Measurements from ENCODE around the gene IRF7. TPM values are rescaled to one million over a fixed set of nuclear protein-coding genes. Genes with fewer than 3 reads are reported as not detected.

Gene IRF7
- total RNA-seq, 1 donor from 2014 or later: 29.1 TPM

DNA sequence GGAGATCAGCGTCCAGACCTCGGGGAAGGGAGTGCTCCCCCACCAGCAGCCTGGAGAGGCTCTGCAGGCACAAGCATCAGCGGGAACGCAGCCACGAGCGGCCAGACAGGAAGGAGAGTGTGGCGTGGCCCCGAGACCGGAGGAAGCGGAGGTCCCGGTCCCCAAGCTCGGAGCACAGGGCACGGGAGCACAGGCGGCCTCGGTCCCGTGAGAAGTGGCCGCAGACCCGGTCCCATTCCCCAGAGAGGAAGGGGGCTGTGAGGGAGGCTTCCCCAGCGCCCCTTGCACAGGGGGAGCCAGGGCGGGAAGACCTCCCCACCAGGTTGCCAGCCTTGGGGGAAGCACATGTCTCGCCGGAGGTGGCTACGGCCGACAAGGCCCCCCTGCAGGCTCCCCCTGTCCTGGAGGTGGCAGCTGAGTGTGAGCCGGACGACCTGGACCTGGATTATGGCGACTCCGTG, 6.9 kb downstream of the IRF7 start:
- DNase-seq (ENCODE audit: low spot score): no peak

DNA sequence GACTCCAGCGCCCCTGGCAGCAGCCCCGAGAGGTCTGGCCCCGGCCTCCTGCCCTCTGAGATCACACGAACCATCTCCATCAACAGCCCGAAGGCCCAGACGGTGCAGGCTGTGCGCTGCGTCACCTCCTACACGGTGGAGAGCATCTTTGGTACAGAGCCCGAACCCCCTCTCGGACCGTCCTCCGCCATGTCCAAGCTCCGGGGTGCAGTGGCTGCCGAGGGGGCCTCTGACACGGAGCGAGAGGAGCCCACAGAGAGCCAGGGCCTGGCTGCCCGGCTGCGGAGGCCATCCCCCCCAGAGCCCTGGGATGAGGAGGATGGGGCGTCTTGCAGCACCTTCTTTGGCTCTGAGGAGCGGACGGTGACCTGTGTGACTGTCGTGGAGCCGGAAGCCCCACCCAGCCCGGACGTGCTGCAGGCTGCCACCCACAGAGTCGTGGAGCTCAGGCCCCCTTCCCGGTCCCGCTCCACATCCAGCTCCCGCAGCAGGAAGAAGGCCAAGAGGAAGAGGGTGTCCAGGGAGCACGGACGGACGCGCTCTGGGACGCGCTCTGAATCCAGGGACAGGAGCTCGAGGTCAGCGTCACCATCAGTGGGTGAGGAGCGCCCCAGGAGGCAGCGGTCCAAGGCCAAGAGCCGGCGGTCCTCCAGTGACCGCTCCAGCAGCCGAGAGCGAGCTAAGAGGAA, 7.6 kb downstream of the IRF7 start:
- DNase-seq (ENCODE audit: low spot score): no peak

DNA sequence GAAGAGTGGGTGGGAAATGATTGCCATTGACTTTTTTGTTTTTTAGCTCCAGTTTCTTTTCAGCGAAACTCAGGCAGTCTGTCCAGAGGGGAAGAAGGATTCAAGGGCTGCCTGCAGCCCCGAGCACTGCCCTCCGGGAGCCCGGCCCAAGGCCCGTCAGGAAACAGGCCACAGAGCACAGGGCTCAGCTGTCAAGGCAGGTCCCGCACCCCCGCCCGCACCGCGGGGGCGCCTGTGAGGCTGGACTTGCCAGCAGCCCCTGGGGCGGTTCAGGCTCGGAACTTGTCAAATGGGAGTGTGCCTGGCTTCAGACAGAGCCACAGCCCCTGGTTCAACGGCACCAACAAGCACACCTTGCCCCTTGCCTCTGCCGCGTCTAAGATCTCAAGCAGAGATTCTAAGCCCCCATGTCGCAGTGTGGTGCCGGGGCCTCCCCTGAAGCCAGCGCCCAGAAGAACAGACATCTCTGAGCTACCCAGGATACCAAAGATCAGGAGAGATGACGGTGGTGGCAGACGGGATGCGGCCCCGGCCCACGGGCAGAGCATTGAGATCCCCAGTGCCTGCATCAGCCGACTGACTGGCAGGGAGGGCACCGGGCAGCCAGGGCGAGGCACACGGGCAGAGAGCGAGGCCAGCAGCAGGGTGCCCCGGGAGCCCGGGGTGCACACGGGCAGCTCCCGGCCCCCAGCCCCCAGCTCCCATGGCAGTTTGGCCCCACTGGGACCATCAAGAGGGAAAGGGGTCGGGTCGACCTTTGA, 8.6 kb downstream of the IRF7 start:
- DNase-seq (ENCODE audit: low spot score): no peak

DNA sequence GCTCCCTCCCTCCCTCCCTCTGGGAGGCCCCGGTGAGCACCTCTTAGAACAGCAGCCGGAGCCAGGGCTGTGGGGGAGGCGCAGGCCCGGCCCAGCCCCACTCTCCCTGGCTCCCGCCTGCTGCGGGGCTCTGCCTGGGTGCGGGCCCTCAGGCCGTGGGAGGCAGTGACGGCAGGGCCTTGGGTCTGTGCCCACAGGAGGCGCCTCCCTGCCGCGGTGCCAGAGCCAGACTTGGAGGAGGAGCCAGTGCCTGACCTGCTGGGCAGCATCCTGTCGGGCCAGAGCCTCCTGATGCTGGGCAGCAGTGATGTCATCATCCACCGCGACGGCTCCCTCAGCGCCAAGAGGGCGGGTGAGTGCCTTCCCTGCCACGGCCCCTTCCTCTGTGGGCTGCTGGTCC, 9.5 kb downstream of the IRF7 start:
- no peak for DNase-seq (ENCODE audit: low spot score)

DNA sequence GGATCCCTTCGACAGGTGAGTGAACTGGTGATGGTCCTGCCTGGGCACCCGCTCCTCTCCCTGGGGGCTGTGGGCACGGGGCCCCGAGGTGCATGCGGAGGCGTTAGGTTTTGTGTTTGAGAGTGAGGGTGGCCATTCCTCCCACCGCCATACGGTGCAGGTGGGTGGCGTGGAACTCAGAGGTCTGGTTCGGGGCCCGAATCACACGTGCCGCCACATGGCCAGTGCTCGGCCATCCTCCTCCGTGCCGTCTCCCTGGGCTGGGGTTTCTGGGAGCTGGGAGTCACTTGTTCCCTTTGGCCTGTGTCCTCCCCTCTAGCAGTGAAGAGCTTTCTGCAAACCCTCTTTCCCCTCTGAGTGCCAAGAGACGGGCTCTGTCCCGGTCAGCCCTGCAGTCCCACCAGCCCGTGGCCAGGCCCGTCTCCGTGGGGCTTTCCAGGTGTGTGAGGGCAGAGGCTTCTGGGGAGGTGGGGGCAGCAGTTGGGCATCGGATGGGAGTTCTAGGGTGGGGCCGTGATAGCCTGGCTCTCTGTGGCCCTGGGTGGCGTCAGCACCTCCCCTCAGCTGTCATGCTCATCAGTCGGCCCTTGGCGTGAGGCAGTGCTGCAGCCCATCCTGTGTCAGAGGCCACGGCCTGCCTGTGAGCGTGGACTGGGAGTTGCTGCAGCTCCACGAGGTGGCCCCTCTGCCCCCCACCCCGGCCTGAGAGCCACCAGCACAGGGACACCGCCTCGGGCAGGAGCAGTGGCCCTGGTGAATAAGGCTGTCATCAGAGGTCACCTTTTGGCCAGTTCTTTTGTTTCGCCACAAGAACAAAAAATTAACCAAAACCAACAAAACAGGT, 10.2 kb downstream of the IRF7 start:
- no peak for DNase-seq (ENCODE audit: low spot score)

DNA sequence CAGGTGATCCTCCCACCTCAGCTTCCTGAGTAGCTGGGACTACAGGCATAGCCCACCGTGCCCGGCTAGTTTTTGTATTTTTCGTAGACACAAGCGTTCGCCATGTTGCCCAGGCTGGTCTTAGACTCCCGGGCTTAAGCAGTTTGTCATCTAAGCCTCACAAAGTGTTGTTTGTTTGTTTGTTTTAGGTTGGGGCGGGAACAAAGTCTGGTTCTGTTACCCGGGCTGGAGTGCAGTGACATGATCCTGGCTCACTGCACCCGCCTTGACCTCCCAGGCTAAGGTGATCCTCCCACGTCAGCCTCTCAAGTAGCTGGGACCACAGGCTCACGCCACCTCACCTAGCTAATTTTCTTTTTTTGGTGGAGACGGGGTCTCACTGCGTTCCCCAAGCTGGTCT, 12.6 kb downstream of the IRF7 start:
- no peak for DNase-seq (ENCODE audit: low spot score)

DNA sequence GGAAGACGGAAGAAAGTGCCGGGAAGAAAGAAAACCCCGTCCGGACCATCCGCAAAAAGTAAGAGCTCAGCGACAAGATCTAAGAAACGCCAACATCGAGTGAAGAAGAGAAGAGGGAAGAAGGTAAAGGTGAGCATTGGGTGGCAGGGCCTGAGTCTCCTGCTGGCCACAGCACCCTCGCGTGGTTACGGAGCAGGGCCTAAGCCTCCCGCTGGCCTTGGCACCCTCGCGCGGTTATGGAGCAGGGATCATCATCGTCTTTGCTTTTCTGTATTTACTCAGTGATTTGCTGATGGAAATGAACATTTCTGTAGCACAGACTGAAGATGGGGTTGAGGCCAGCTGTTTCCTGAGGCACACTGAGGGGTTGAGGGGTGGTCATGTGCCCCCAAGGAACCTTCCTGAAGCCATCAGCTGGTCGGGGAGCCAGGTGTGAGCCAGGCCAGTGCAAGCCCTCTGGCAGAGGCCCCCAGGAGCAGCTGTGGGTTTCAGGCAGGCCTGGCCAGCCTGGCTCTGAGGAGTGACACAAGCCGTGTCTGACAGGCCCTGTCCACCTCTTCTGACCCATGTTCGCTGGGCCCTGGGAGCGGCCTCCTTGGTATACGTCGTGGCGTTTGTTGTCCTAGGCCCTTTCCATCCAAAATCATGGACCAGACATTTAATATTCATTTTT, 14.0 kb downstream of the IRF7 start:
- no peak for DNase-seq (ENCODE audit: low spot score)

DNA sequence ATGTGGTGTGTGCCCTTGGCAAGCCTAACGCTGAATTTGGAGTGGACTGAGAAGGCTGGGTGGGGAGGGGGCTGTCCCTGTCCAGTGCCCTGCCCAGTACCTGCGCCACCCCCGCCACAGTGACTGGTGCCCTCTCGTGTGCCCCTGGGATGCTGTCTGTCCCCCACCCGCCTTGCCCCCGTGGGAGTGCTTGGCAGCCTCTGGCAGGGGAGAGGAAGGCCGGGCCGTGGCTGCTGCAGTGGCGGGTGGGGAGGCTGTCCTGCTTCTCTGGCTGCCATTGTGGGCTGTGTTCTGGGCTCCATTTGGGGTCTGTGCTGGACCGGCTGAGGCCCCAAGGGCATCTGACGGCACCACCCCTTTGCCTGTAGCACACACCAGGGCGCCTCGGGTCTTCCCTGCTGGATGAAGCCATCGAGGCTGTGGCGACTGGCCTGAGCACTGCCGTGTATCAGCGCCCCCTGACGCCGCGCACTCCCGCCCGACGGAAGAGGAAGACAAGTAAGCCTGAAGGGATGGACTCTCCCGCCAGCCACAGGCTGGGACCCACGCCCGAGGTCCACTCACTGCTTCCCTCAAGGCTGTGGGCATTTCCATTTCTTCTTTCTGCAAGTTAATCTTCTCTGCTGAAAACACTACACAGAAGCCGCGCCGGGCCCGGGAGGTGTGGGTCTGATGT, 17.6 kb downstream of the IRF7 start:
- DNase-seq (ENCODE audit: low spot score): no peak

DNA sequence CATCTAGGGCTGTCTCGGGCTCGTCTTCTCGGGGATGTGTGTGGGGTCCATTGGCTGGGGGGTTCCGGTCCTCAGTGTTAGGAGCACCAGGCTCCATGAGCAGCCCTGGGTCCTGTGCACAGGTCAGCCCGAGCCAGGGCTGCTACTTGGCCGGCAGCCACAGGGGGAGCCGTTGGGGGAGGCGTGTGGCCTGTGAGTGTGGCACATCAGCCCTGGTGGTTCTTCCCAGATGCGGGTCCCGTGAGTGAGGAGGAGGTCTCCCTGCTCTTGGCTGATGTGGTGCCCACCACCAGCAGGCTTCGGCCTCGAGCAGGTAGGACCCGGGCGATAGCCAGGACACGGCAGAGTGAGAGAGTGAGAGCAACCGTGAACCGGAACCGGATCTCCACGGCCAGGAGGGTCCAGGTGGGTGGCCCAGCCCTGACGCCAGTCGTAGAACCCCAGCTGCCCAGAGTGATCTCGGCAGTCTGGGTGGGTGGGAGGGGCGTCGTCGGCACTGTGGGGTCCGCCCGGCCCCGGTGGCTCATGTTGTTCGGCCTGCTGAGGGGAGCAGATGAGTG, 18.5 kb downstream of the IRF7 start:
- DNase-seq (ENCODE audit: low spot score): no peak

DNA sequence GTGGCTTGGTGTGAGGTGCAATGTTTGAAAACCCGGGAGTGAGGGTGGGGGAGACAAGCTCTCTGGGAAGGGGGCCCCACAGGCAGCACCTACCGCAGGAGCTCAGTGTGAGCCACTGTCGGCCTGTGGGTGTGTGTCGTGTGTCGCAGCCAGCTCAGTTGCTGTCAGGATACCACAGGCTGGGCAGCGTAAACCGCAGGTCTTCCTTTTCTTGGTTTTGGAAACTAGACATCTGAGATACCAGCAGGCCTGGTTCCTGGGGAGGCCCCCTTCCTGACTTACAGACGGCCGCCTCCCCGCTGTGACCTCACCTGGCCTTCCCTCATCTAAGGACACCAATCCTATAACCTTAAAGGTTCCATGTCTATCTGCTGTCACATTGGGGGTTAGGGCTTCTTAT, 19.4 kb downstream of the IRF7 start:
- no peak for DNase-seq (ENCODE audit: low spot score)

DNA sequence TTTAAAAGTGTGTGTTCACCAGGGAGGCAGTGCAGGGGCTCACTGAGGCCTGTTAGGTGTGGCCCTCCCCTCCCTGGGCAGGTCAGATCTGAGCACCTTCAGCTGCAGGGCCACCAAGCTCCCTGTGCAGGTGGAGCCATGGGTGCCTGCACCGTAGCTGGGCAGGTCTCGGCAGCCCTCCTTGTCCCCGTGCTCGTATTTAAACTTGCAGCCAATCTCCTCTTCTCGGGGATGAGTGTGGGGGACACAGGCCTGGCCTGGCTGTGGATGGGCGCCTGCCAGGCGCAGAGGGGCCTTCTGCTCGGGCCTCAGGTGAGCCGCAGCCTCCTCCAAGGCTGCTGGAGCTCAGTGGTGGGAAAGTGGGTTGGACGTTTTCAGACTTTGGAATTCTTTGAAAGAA, 20.4 kb downstream of the IRF7 start:
- no peak for DNase-seq (ENCODE audit: low spot score)

DNA sequence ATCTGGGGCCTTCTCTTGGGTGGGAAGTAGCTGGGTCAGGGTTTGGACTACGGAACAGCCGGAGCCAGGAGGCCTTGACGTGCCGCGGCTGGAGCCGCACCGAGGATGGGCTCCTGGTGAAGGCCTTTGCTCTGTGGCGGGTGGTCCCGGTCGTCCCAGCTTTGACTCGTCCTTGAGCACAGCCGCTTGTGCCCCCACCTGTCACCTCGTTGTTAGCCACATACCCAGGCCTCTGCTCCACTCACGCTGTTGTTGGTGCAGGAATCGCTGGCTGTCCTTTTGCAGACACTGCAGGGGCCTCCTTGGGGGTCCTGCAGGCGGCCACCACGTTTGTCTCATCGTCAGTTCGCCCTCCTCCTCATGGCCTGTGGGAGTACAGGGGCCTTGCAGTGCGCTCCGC, 22.4 kb downstream of the IRF7 start:
- no peak for DNase-seq (ENCODE audit: low spot score)

DNA sequence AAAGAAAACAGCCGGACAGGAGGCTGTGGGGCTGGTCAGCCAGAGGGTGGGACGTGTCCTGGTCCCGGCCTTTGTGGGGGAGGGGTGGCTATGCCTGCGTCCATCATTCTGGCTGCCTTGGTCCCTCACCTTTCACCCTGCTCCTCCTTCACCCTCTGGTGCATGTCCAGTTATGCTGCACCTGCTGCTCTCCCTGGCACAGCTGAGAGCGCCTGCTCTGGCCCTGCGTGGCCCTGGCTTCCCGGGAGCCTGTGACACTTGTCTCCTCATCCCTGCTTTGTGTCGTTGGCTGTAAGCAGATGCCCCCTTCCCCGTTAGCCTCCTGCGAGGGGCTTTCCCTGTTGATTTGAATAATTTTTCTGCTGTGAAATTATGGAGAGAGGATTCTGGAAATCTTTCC, 22.8 kb downstream of the IRF7 start:
- no peak for DNase-seq (ENCODE audit: low spot score)

DNA sequence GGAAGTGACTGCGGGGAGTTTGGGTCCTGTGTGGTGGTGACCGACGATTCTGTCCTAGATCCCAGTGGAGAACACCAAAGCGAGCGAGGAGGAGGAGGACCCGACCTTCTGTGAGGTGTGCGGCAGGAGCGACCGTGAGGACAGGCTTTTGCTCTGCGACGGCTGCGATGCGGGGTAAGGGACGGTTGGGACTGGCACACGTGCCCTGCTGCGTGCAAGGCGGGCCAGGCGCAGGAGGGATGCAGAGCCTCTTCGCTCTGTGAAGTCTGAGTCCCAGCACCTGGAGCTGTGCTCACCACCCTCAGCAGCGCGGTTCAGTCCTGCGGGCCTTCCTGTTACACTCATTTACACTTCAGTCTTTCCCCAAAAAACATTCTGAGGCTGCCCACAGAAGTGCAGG, 23.2 kb downstream of the IRF7 start:
- DNase-seq (ENCODE audit: low spot score): no peak

DNA sequence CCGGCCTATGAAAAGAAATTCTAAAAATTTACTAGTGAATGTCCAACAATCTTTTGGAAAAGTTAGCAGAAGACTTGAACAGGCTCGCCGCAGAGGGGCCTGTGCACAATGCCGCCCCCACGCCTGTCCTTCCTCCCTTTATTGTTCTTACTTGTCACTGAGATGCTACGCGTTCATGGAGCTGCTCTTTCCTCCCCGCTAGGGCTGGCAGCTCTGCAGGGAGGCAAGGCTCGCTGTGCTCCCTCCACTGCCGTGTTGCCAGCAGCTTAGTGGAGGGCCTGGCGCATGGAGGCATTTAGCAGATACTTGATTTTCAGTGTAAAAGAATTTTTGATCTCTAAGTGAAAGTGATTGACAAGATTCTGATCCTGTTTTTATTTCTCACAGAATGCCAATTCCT, 24.8 kb downstream of the IRF7 start:
- no peak for DNase-seq (ENCODE audit: low spot score)

DNA sequence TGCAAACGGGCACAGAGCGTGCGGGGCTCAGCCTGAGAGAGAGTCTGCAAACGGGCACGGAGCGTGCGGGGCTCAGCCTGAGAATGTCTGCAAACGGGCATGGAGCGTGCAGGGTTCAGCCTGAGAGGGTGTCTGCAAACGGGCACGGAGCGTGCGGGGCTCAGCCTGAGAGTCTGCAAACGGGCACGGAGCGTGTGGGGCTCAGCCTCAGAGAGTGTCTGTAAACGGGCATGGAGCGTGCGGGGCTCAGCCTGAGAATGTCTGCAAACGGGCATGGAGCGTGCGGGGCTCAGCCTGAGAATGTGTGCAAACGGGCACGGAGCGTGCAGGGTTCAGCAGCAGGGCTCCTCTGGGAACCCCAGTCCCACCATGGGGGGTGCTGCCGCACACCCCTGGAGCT, 26.0 kb downstream of the IRF7 start:
- DNase-seq (ENCODE audit: low spot score): no peak

DNA sequence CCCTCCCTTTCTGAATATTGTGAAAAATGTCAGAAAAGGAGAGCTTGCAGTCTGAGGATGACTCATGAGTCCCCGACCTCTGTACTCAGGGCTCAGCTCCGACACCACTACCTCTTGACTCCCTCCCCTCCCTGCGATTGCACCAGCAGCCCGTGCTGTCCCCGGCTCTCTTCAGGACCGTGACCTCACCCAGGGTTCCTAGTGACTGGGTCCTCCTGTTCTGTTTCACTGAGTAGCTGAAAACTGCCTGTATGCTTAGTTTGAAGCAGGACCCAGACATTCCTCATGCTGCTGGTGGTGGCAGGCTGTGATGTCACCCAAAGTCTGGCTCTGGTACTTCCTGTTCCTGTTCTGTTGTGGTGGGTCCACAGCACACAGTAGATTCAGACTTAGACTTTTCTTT, 27.8 kb downstream of the IRF7 start:
- DNase-seq (ENCODE audit: low spot score): no peak

DNA sequence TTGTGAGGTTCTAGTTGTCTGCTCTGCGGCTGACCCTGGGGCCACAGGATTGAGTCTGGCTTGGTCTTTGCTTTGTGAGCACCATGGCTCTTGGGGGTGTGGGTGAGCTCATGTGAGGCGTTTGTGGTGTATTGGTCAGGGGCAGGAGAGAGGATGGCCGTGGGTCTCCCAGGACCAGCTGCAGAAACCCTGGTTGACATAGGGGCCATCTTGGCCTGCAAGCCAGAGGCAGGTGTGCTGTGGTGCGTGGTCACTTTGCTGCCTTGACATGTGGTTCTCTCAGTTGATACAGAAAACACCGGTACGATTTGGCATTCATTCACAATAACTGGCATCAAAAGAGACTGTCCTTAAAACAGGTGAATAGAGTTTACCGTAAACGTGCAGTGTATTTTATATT, 28.2 kb downstream of the IRF7 start:
- no peak for DNase-seq (ENCODE audit: low spot score)

DNA sequence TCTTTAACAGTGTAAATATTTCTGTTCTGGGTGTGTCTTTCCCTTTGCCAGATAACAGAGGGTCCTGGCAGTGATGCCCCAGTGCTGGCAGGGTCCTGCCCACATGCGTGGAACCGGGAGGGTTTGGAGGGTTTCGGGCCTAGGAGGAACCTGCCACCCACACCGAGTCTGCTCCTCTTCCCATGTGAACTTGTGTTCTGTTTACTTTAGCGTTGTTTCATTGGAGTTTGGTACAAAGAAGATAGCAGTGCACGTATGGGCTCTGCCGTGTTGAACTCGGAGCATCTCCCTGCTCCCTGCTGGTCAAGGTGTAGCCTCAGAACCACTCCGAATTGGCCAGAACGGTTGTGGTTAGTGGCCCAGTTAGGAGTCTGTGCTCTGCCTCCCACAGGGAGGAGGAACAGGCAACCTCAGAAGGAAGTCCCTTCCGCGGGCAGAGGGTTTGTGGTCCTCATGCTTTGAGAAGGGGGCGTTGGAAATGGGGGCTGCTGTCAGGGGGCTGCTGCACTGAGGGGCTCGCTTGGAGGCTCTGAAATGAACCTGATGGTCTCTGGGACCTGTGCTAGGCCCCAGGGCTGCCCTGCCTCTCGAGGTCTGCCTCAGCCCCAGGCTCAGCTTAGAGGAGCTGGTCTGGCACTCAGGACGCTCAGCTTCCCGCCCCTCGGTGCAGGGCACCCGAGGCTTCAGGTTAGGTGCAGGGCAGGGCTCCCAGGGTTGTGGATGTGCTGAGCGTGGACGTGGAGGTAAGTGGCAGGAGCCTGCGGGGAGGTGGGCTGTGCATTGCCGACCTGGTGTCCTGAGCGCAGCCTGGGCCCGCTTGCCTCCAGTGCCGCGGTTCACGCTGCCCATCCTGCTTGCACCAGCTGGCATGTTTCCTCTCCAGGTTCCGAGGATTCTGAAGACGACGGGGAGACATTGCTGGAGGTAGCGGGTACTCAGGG, 29.1 kb downstream of the IRF7 start:
- DNase-seq (ENCODE audit: low spot score): no peak

DNA sequence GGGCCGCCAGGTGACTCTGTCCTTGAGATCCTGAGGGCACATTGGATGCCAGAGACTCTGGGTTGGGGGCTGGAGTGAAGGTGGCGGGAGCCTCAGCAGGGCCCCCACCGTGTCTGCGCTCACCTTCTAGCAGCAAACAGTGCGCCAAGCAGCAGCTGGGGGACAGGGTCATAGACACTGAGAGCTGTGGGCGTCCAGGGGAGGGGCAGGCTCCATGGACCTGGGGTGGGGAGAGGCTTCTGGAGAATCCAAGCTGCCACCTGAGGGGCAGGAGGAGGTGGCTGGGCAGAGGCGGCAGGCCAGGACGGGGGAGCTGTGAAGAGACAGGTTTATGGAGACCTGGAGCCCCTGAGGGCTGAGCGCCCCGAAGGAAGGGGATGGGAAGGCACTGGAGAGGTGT, 31.5 kb downstream of the IRF7 start:
- DNase-seq (ENCODE audit: low spot score): no peak

All from mesenteric fat pad (tissue), 1 donor.